Right lobe of liver (tissue), 6 donors: ENCODE data around the gene ELMO1. TPM values are rescaled to one million over a fixed set of nuclear protein-coding genes. Genes with fewer than 3 reads are reported as not detected.

Experiments used
- ATAC-seq, 4 donors: fragments of 200-7000 bp; cut with Tn5 transposase; one replicate each; pipeline ENCODE4 v1.9.1; 2020; ENCODE audit warnings: mild to moderate bottlenecking in 4 of 4, moderate library complexity in 4 of 4
- DNase-seq, 3 donors: peaks; one replicate each; pipeline ENCODE4 v3.0.0-alpha.2; 2020
- H3K27ac ChIP-seq, 3 donors: fragments of 200-600 bp; one replicate each; pipeline ENCODE4 v1.8.0; 2022
- H3K27me3 ChIP-seq, 2 donors: fragments of 200-600 bp; one replicate each; pipeline ENCODE4 v1.8.0; 2022
- H3K36me3 ChIP-seq, 4 donors: fragments of 200-600 bp; sonication (generic) in 1 of 4; one replicate each; pipeline versions ENCODE4 v1.5.1 to v1.8.0; 2017 to 2022; ENCODE audit warnings: control low read depth in 1 of 4
- H3K4me1 ChIP-seq, 4 donors: fragments of 200-600 bp; sonication (generic) in 1 of 4; one replicate each; pipeline versions ENCODE4 v1.5.1 to v1.8.0; 2017 to 2022; ENCODE audit warnings: control low read depth in 1 of 4
- H3K4me3 ChIP-seq, 3 donors: fragments of 200-600 bp; one replicate each; pipeline ENCODE4 v1.8.0; 2022
- H3K9me3 ChIP-seq, 4 donors: fragments of 200-600 bp; sonication (generic) in 1 of 4; one replicate each; pipeline versions ENCODE4 v1.5.1 to v1.8.0; 2017 to 2022; ENCODE audit warnings: control low read depth in 1 of 4
- POLR2A ChIP-seq: fragments of 450-650 bp; IDR thresholded peaks from one replicate; pipeline ENCODE4 v1.6.1; 2017; ENCODE audit warnings: antibody characterized with exemption, mild to moderate bottlenecking
- WGBS: methylation state at CpG from one replicate; pipeline ENCODE4 v1.1.6; 2018; ENCODE audit warnings: low coverage, low lambda C conversion rate; ENCODE audit not compliant: insufficient coverage; ENCODE audit errors: missing lambda C conversion rate; 5-methylcytosine and 5-hydroxymethylcytosine counted together
- intact Hi-C, 2 donors: fragments of 100-400 bp; cut with DNase I; formaldehyde crosslinking; loops; one replicate each; pipeline versions ENCODE4 v1.11.2 to v1.14.1; 2022
- total RNA-seq, 6 experiments: library from RNA; depleted of rRNA in 2 of 6; stranded (reverse); fragments of >200 nt in 2 of 6; fragmentation: NEBNext Ultra II Directional in 3 of 6; extraction: Animal tissue kit (Norgen Biotek cat#: 25700) in 3 of 6; gene quantifications; one replicate each; pipeline versions ENCODE4 v1.1.0 to v1.2.4, GENCODE V29; 2016 to 2023
- TF ChIP-seq, protein P1 (sequence below), 4 donors: fragments of 200-600 bp in 3 of 4; fragments of 450-650 bp in 1 of 4; IDR thresholded peaks; one replicate each; pipeline versions ENCODE4 v1.5.1 to v1.8.0; 2016 to 2022; ENCODE audit warnings: antibody characterized with exemption in 4 of 4, mild to moderate bottlenecking in 2 of 4
- donor health status: DM: no; HTN: yes; CAD: no.
- donor health status: DM: no; HTN: no; CAD: no.
- donor health status: DM: no; HTN: no; CAD: no.
- donor health status: DM: no; HTN: yes; CAD: no.
- donor health status: DM: no; HTN: yes; CAD: no.

The ELMO1 gene
- total RNA-seq, 6 experiments from 2014 or later: 18.4 to 55.4 (median 25.1) TPM

DNA sequence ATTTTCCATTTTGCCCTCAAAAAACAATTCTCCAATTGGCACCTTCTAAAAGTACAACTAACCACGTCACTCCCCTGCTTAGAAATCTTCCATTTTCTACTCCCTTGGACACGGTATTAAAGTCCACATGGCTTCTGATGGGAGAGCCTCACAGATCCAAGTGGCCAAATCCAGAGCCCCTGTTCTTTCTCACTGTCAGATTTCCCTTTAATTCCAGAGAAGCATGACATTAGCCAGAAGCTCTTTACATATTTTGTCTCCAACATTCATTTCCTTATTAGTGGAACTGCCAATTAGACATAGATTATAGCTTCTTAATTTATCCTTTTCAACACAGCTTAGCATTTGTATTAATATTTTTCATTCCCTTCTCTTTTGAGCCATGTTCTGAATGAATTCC, 118.7 kb downstream of the ELMO1 start:
- no peaks in the 10 kb centered on the region for H3K27me3 ChIP-seq
- no peaks in the 10 kb centered on the region for H3K36me3 ChIP-seq
- no peak overlapping the region for H3K27ac ChIP-seq
- no peaks in the 10 kb centered on the region for H3K4me1 ChIP-seq
- TF ChIP-seq, protein P1, sequence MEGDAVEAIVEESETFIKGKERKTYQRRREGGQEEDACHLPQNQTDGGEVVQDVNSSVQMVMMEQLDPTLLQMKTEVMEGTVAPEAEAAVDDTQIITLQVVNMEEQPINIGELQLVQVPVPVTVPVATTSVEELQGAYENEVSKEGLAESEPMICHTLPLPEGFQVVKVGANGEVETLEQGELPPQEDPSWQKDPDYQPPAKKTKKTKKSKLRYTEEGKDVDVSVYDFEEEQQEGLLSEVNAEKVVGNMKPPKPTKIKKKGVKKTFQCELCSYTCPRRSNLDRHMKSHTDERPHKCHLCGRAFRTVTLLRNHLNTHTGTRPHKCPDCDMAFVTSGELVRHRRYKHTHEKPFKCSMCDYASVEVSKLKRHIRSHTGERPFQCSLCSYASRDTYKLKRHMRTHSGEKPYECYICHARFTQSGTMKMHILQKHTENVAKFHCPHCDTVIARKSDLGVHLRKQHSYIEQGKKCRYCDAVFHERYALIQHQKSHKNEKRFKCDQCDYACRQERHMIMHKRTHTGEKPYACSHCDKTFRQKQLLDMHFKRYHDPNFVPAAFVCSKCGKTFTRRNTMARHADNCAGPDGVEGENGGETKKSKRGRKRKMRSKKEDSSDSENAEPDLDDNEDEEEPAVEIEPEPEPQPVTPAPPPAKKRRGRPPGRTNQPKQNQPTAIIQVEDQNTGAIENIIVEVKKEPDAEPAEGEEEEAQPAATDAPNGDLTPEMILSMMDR (IDR thresholded peaks at IDR 0.05): no peak
- TF ChIP-seq POLR2A: no peak
- ATAC-seq: no peak
- intact Hi-C loops: no loop called here
- DNase-seq: no peak
- WGBS: 67% methylated on average over 2 of the region's 2 CpGs
- H3K4me3 ChIP-seq: no peak overlapping the region
- no peaks in the 10 kb centered on the region for H3K9me3 ChIP-seq

DNA sequence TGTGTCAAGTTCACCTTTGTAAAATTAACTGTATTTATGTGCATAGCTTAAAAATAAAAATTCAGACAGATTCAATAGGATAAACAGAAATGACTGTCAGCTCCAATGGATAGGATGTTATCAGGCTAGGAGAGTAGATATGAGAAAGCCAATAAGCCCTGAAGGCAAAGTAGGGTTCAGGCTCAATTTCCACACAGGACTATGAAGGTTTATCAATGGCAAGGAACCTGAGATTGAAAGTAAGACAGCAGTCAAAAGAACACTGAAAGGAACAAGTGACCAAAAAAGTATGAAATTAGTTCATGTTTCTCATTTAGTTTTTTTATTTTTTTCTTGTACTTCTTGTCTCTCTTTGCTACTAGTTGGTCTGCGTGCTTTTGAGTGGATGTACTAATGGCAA, 121.4 kb downstream of the ELMO1 start:
- intact Hi-C loops: no loop called here
- TF ChIP-seq, protein P1 (IDR thresholded peaks at IDR 0.05): no peak
- no peak for TF ChIP-seq POLR2A
- Histone ChIP-seq H3K4me1 (no peaks in the 10 kb centered on the region), H3K27me3 (no peaks in the 10 kb centered on the region), H3K36me3 (no peaks in the 10 kb centered on the region), H3K9me3 (no peaks in the 10 kb centered on the region), H3K4me3 (no peak overlapping the region), H3K27ac (no peak overlapping the region)
- DNase-seq (no peak), ATAC-seq (no peak)
- WGBS: 89% methylated on average over 1 of the region's 1 CpG

DNA sequence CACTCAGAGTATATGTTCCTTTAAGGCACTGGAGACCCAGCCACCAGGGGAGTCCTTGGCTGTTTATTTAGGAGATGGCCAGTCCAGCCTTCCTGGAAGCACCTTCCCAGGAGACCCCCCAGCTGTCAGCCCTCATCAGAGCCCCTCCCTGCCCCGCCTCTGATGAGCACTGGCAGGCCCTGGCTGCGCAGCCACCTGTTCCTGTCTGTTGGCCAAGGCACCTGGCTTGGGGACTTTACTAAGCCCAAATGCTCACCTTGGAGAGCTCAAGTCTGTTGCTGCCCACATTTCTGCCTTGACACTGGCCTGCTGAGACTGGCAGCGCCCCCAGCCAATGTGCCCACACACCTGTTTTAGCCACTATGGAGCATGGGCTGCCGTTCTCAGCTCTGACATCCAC, 124.7 kb downstream of the ELMO1 start:
- no peak for ATAC-seq
- DNase-seq: no peak
- Histone ChIP-seq H3K9me3 (no peaks in the 10 kb centered on the region), H3K36me3 (no peaks in the 10 kb centered on the region), H3K4me3 (no peak overlapping the region), H3K27ac (no peak overlapping the region), H3K27me3 (no peaks in the 10 kb centered on the region), H3K4me1 (peaks cover 0 to 7% (median 0%) of the 10 kb centered on the region in 4 donors)
- intact Hi-C loops: no loop called here
- 86% methylated on average over 1 of the region's 4 CpGs for WGBS
- TF ChIP-seq, protein P1 (IDR thresholded peaks at IDR 0.05): no peak
- no peak for TF ChIP-seq POLR2A

DNA sequence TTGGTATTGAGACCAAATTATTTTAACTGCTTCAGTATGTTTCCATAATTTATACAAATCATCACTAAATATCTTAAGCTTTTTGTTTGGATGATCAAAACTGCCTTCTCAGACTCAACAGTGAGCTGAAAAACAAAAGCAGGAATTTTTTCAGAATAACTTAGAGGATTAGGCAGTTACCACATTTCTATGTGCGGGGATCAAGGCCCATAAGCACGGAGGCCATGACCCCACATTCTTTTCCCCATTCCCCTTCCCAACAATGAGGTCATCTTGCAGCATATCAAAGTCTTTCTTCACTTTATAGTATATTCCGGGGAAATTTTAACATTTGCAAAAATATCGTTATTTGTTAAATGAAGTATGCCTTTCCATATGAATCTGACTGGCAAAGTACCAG, 125.8 kb downstream of the ELMO1 start:
- TF ChIP-seq POLR2A: no peak
- TF ChIP-seq, protein P1 (IDR thresholded peaks at IDR 0.05): no peak
- intact Hi-C loops: no loop called here
- Histone ChIP-seq H3K36me3 (no peaks in the 10 kb centered on the region), H3K27me3 (no peaks in the 10 kb centered on the region), H3K4me3 (no peak overlapping the region), H3K9me3 (no peaks in the 10 kb centered on the region), H3K27ac (no peak overlapping the region), H3K4me1 (peaks cover 0 to 7% (median 0%) of the 10 kb centered on the region in 4 donors)
- DNase-seq (no peak), ATAC-seq (no peak)
- 99% methylated on average over 4 of the region's 4 CpGs for WGBS
